Measurements from ENCODE around the gene PLEKHA1.

Gene PLEKHA1

DNA sequence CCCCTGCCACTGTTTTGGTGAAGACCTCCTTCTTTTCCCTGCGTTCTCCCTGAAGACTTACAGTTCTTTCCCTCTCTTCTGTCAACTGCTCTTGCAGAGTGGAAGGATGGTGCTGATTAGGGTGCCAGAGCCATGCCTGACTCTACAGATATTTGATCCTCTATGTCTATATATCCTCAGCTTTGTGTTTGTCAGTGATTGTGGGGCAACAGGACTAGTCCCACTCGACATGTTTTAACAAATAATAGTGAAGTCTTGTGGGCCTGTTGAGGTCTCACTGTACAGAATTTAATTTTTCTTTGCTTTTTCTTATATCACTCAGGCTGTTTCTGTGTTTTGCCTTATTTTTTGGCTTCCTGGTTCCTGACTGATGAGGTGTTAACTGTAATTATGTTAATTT, 5.0 kb downstream of the PLEKHA1 start:
- DNase-seq, result no peak

DNA sequence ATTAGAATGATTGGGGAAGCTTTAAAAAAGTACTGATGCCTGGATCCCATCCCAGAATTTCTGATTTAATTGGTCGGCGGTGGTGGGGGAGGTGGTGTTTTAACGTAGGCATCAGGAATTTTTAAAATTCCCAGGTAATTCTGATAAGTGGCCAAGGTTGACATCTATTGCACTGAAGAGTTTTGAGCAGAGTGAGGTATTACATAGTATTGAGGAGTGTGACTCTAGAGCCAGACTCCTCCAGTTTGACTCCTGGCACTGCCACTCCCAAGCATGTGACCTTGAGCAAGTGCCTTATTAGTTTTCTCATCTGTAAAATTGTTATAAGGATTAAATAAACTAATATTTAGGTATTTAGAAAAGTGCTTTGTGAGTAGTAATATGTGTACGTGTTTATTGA, 6.2 kb downstream of the PLEKHA1 start:
- DNase-seq, result no peak

DNA sequence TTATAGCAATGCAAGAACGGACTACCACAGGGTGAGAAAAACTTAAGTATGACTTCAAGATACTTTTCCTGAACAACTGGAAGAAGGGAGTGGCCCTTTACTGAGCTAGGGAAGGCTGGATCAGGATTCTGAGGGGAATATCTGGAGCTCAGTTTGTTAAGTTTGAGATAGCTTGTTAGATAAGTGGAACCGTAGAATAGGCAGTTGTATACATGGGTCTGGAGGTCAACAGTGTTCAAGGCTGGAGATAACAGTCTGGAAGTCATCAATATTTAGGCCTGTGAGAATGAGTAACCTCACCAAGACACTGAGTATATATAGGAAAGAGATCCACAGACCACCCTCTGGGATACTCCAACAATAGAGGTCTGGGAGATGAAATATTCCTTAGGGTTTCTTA, 7.2 kb downstream of the PLEKHA1 start:
- DNase-seq, result no peak

DNA sequence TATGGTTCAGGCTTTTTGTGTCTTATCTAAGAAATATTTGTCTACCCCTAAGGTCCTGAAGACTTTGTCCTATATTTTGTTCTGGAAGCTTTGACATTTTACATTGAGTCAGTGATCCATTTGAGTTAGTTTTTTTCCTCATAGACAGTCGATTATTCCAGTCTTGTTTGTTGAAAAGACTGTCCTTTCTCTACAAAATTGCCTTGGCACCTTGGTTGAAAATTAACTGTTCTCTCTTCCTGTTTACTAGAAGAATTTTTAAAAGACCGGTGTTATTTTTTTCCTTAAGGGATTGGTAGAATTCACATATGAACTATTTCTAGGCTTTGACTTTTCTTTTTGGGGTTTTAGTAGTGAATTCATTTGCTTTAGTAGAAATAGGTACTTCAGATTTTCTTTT, 12.0 kb downstream of the PLEKHA1 start:
- DNase-seq, result no peak

DNA sequence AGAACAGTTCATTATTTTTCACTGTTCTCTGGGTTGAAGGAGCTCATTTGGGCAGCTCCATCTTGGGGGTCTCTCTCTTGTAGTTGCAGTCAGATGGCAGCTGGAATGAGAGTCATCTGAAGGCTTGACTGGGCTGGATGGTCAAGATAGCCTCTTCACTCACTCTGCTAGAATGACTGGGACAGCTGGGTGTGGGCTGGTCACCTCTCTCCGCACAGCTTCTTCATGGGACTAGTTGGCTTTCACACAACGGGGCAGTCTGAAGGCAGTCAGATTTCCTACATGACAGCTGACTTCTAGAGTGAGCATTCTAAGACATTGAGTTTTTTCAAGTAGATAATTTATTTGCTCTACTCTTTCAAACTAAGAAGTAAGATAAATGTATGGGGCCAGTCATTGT, 13.1 kb downstream of the PLEKHA1 start:
- no peak for DNase-seq

DNA sequence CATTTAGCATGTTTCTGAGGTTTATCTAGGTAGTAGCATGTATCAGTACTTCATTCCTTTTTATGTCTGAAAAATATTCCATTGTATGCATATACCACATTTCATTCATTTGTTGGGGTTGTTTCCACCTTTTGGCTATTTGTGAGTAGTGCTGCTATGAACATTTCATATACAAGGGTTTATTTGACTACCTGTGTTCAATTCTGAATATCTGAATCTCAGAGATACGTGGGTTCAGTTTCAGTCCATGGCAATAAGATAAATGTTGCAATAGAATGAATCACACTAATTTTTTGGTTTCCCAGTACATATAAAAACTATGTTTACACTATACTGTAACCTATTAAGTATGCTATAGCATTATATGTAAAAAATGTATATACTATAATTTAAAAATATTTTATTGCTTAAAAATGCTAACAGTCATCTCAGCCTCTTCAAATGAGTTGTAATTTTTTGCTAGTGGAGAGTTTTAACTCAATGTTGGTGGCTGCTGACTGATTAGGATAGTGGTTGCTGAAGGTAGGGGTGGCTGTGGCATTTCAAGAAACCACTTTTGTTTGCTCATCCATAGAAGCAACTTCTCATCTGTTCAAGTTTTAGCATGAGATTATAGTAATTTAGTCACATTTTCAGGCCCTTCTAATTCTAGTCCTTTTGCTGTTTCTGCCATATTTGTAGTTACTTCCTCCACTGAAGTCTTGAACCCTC, 13.9 kb downstream of the PLEKHA1 start:
- no peak for DNase-seq

DNA sequence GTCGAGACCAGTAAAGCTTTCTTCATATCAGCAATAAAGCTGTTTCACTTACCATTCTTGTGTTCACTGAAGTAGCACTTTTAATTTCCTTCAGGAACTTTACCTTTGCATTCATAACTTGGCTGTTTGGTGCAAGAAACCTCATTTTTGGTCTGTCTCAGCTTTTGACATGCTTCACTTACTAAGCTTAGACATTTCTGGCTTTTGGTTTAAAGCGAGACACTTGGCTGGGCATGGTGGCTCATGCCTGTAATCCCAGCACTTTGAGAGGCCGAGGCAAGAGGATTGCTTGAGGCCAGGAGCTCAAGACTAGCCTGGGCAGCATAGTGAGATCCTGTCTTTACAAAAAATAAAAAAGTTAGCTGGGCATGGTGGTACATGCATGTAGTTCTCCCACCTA, 15.8 kb downstream of the PLEKHA1 start:
- DNase-seq, result no peak

DNA sequence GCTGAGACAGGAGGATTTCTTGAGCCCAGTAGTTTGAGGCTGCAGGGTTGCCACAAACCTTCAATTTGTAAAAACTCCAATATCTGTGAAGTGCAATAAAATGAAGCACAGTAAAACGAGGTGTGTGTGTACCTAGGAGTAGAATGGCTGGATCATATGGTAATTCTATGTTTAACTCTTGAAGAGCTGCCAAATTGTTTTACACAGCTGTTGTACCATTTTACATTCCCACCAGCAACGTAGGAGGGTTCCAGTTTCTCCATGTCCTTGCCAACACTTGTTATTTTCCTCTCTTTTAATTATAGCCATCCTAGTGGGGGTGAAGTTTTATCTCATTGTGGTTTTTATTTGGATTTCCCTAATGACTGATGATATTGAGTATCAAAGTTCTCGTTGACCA, 16.2 kb downstream of the PLEKHA1 start:
- DNase-seq, result no peak

DNA sequence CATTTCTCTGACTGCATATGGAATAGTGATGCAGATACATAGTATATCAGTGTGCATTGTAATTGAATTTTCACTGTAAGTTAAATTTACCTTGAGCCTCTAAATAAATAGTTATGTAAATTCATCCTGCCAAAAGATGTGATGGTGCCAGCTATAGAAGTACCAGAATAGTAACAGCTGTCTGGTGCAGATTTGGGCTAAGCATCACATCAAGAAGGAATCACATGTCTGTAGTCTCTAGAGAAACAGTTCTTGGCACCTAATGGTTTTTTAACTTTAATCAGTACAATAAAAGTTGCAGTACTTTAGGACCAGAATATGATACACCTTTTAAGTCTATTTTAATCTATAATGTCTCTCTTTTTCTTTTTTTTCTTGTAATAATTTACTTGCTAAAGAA, 17.4 kb downstream of the PLEKHA1 start:
- no peak for DNase-seq

DNA sequence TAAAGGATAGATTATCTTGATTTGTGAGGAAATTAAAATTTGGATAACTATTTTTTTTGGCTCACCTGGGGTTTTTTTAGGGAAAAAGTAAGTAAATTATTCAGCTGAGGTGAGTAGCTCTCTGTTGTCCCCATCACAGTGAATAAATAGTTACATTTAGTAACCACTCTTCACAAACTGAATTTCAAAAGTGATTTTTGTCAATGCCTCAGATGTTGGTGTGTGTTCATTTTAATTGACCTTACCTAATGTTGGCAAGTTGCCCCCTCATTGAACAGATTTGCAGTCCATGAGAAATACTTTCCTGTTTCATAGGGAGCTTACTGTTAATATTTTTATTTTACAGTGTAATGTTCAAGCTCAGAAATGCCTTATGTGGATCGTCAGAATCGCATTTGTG, 18.3 kb downstream of the PLEKHA1 start:
- no peak for DNase-seq

DNA sequence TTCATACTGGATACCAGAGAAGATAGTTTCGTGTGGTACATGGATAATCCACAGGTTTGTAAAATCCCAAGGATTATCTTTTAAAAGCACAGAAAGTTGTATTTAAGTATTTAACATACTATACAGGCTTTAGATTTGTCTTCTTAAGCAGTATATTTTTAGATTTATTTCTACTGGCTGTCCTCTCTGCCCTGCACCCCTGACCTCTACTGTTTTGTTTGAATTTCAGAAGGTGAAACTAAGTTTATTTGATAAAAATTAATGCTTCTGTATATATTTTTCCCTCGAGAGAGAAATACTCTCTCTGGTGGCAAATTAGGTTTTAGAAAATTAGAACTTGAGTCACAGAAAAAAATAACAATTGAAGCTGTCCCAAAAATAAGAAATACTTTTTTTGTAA, 18.8 kb downstream of the PLEKHA1 start:
- DNase-seq, result no peak

DNA sequence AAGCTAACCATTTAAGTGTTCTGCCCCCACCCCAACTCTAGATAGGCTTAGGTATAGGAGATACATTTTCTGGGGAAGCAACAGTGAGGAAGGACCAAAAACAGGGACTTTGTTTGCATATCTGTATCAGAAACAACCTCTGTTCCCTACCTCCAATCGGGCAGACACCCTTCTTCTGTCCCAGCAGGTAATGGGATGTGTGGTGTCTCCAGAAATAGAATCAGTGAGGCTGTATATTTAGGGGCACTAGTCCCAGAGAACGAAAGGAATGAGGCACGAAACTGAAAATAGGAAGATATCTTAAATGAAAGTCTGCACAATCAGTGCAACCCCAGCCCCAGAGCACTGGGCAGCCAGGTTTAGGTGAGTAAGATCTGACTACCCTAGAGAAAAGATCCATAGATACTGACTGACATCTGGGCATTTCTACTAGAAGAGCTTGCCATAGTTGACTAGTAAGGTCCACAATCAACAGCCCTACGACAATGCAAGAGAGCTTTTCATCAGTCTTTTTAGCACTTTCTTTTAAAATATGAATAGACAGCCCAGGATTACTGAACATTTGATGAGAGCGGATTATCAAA, 28.1 kb downstream of the PLEKHA1 start:
- DNase-seq, result no peak

DNA sequence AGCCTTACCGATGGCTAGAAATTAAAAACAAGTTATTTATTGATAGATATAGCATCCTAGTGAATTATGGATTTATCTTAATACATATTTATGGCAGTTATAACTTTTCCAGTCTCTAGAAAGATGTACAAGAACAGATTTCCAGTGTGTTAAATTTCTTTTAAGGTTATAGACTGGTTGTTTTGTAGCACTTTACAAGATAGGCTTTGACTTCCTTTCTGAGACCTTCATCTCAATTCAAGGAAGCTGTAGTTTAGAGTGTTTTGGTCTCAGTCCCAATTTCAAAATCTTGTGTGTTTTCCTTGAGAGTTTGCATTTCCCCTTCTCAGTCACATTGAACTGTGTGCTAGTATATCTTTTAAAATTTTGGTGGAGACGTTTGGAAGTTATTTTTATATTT, 30.1 kb downstream of the PLEKHA1 start:
- DNase-seq, result no peak

DNA sequence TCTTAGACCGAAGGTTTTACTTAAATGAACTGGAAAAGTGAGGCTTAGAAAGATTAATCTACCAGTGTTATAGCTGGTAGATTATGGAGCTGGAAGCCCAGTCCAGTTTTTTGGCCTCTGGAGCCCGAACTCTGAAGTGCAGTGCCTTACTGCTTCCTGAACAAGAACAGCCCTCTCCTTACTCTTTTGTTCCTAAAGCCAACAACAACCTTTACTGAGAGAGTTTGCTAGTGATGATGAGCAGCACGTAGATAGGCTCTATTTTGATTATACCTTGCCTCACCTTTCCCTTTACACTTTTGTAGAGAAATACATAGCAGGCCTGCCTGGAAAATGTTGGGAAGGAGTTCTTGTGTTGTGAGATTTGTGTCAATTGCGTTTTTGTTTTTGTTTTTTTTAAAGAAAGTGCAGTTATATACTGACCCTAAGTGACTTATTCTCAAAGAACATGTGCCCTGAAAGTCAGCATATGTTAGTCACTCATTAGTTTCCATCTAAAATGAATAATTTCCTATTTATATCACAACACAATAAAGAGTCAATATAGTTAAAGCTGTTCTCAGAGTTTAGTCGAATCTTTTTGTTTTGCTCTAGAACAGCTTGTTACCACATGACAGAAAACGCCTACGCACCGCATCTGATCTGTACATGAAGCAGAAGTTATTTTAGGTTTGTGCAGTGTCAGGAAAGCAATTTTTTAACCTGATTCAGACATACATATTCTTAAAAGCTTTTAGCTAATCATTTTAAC, 33.0 kb downstream of the PLEKHA1 start:
- no peak for DNase-seq

DNA sequence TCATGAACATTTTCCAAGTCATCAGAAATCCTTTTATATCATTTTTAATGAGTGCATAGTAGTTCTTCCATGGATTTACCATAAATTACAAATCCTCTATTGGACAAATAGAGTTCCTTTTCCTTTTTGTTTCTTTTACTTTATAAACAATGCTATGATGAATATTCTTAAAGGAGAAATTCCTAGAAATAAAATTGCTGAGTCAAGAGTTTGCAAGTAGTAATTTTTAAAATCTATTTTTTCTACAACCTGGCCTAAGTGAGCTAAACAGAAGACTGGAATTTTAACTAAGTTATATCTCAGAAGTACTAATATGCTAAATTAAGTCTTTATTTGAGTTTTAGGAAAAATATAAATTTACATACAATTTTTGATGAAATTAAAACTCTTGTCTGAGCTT, 38.8 kb downstream of the PLEKHA1 start:
- no peak for DNase-seq

DNA sequence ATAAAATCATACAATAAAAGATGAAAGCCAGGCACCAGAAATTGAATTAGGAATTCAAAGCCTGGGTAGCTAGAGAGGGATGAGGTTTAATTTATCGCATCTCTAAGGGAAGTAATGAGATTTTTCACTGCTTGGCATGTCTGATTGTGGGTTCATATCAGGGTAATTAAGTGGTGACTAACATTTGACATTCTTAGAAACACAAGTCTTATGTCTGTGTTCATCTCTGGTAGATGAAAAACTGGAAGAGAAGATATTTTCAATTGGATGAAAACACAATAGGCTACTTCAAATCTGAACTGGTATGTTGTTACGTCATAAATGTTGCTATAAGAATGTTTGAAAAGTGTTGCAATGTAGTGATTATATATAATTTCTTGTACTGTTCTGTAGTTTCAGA, 43.2 kb downstream of the PLEKHA1 start:
- DNase-seq, result no peak

DNA sequence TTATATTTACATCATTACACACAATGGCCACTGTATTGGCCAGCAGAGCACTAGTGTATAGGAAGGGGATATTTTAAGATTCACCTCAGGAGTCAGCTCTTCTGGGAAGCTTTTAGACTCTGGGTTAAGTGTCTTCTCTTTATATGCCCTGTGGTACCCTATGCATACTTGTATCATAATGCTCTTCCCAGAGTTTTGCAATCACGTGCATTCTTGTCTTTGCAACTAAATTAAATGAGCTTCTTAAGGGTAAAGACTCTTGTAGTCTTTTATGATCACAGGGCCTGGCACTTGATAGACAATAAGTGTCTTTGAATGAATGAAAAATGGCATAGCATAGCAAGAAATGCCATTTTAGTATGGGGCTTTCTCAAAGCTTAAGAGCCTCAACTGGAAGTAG, 44.5 kb downstream of the PLEKHA1 start:
- no peak for DNase-seq

DNA sequence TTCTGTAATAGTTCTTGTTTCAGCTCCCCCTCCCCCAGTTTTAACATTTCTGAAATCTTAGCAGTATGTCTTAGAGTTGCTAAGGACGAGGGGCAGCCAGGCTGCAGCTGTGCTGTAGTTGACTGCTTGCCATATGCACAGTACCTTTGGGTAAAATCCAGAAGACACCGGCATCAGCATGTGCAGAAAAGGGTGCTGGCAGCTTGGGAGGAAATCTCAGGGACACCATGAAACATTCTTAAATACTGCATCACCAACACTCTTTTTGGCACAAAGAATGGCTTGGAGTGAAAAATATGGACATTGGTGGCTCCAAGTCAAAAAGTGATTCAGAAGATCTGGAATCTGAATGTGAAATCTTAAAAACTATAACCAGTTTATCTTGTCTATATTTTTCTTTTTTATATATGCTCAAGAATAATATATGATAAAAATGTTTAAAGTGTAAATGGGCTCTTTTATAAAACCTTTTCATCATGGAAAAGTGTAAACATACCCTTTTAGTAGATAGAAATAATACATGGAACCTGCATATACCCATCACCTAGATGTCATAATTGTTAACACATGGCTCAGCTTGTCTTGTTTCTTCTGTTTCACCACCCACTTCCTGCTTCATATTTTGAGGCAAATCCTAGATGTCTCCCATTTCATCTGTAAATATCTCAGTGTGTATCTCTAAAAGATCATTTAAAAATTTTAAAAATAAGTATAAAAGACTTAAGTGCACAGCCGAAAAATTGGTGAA, 45.5 kb downstream of the PLEKHA1 start:
- DNase-seq, result no peak

DNA sequence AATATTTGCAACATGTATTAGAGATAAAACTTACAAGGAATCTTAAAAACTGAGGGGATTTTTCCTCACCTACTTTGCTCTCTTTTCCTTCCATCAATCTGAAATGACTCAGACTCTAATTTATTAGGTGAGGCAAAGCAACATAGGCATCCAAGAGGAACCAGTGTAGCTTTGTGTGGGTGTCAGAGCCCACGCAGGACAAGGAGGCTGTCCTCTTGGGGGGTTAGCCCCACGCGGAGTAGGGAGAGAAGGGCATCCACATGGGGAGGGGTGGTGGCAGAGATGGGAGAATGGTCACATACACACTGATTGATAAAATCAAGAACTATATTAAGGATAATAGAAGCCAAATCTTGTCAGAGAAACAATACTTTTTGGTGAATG, 46.1 kb downstream of the PLEKHA1 start:
- no peak for DNase-seq

DNA sequence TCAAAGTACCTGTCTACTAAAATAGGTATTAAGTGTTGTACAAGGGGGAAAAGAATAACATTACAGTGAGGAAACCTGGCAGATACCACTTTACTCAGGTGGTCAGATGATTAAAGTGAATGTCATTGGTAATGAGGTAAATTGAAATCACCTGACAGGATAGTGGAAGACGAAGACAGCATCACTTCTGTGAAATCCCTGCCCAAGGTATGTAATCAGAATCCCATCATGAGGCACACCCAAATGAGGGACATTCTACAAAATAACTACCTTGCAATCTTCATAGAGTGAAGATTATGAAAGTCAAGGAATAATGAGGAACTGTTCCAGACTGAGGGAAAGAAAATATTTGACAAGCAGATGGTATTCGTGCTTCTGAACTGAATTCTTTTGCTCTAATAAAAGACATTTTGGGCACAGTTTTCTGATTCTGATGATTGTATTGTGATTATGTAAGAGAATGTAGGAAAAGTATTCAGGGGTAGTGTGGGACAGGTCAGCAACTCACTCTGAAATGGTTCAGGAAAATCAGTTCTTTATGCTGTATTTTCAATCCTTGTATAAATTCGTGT, 46.6 kb downstream of the PLEKHA1 start:
- DNase-seq, result no peak

DNA sequence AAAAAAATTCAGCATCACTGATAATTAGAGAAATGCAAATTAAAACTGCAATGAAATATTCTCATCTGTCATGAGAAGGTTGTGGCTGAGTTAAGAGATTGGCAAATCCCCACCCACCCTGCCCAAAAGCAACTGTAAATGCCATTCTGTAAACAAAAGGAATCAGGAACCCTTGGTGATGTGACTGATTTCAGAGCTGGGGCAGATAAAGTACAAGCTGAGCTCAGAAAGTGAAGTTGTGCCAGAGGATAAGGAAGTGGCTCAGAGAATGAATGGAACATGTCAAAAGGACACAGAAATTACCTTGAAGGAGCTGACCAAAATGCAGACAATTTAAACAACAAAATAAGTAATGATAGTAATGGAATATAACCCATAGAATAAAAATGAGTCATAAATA, 47.2 kb downstream of the PLEKHA1 start:
- DNase-seq, result no peak

DNA sequence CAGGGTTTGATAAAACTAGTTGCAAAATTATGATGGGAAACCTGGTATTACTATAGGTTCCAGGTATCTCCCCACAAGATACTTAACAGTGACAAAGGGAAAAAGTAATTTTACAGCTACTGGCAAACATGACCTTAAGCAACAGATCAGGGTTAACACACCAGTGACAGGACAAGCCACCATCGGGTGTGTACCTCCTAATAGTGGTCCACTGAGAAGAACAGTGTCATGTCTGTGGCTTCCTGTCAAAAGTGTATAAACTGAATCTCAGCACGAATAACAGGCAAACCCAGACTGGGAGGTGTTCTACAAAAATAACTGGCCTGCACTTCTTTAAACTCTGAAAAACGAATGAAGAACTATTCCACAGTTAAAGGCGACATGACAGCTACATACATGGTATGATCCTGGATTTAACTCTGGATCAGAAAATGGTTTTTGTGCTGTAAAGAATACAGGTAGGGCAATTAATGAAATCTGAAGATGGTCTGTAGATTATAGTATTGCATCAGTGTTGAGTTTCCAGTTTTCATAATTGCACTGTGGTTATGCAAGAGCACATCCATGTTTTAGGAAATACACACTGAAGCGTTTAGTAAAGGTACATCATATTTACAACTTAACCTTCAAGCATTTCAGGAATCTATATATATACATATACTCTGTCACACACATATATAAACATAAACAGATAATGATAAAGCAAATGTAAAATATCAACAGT, 47.9 kb downstream of the PLEKHA1 start:
- DNase-seq, result no peak

DNA sequence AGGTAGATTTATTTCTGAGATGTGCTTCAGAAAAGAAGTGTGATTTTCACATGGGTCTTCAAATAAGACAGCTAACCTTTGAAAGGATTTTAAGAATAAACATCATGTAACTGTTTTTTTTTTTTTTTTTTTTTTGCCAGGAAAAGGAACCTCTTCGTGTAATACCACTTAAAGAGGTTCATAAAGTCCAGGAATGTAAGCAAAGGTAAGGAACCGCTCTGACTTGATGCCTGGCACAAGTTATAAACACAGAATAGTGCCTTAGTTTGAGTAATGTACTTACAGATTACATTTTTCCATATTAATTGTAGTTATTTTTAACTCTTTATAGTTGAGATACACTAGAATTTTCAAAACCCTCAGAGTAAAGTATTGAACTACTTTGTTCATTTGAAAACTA, 49.6 kb downstream of the PLEKHA1 start:
- DNase-seq, result no peak

All from activated CD8-positive, alpha-beta memory T cell treated with anti-CD3 and anti-CD28 coated beads, Interleukin-2, amount 50 U/mL, for 48 hours (primary cell).